RKO (cell line): Measurements from ENCODE around the gene RAPGEF6.
"Not testable (repeated sequence)": the region's sequence is repeated elsewhere in the genome, so short reads cannot be mapped to it uniquely, and the experiment has no call there.

Experiments used
- DNase-seq: peaks from one replicate; pipeline ENCODE4 v3.0.0-alpha.2; 2016; ENCODE audit warnings: low spot score

Gene RAPGEF6

GRCh38 chr5:131426011-131426410 is 209.0 kb downstream of the RAPGEF6 start:
- no peak for DNase-seq

- peak; percentile 46 for DNase-seq
These were observed 212.0 kb downstream of the RAPGEF6 start for GRCh38 chr5:131423056-131423455.

- no peak for DNase-seq
These were observed 215.2 kb downstream of the RAPGEF6 start for GRCh38 chr5:131419877-131420276.

GRCh38 chr5:131418846-131419245 is 216.2 kb downstream of the RAPGEF6 start:
- DNase-seq = no peak

GRCh38 chr5:131417240-131417869 is 217.7 kb downstream of the RAPGEF6 start:
- DNase-seq = peak; percentile 76

- DNase-seq = no peak
These were observed 218.3 kb downstream of the RAPGEF6 start for GRCh38 chr5:131416729-131417128.

GRCh38 chr5:131413605-131414559 is 221.1 kb downstream of the RAPGEF6 start:
- DNase-seq = no peak

GRCh38 chr5:131406975-131407638 is 227.9 kb downstream of the RAPGEF6 start:
- no peak for DNase-seq

GRCh38 chr5:131406076-131406475 is 229.0 kb downstream of the RAPGEF6 start:
- no peak for DNase-seq

GRCh38 chr5:131405674-131406073 is 229.4 kb downstream of the RAPGEF6 start:
- no peak for DNase-seq

GRCh38 chr5:131400585-131400984 is 234.4 kb downstream of the RAPGEF6 start:
- no peak for DNase-seq

GRCh38 chr5:131399007-131399406 is 236.0 kb downstream of the RAPGEF6 start:
- DNase-seq = not testable (repeated sequence)

GRCh38 chr5:131396630-131397273 is 238.3 kb downstream of the RAPGEF6 start:
- no peak for DNase-seq

GRCh38 chr5:131396015-131396414 is 239.0 kb downstream of the RAPGEF6 start:
- no peak for DNase-seq

GRCh38 chr5:131394128-131394527 is 240.9 kb downstream of the RAPGEF6 start:
- DNase-seq = no peak

GRCh38 chr5:131393498-131393968 is 241.5 kb downstream of the RAPGEF6 start:
- DNase-seq = no peak

GRCh38 chr5:131392466-131393095 is 242.4 kb downstream of the RAPGEF6 start:
- DNase-seq = no peak

GRCh38 chr5:131389869-131390265 is 245.2 kb downstream of the RAPGEF6 start:
- DNase-seq = no peak

GRCh38 chr5:131389096-131389868 is 245.7 kb downstream of the RAPGEF6 start:
- no peak for DNase-seq

- DNase-seq = no peak
These were observed 247.8 kb downstream of the RAPGEF6 start for GRCh38 chr5:131387255-131387654.

- DNase-seq = no peak
These were observed 248.2 kb downstream of the RAPGEF6 start for GRCh38 chr5:131386779-131387178.
